Activated T-cell treated with anti-CD3 and anti-CD28 coated beads, Interleukin-2, amount 50 U/mL, for 72 hours (primary cell): ENCODE data around the gene HOXB2. TPM values are rescaled to one million over a fixed set of nuclear protein-coding genes. Genes with fewer than 3 reads are reported as not detected.
"Not testable (repeated sequence)": the region's sequence is repeated elsewhere in the genome, so short reads cannot be mapped to it uniquely, and the experiment has no call there.

Source experiments
- ATAC-seq, 2 donors: fragments of 150-1000 bp; cut with Tn5 transposase; replicated peaks in 1 of 2; 2 replicates each; pipeline ENCODE4 v1.10.0; 2021; ENCODE audit warnings: moderate library complexity in 2 of 2, mild to moderate bottlenecking in 1 of 2
- DNase-seq, 2 donors: peaks; one replicate each; pipeline ENCODE4 v3.0.0; 2021 to 2022; ENCODE audit warnings: mixed read lengths in 1 of 2
- H3K27ac Mint-ChIP-seq: one replicate; pipeline ENCODE4 v1.8.0; 2022; ENCODE audit warnings: mild to moderate bottlenecking, moderate library complexity, mixed read lengths
- H3K27me3 Mint-ChIP-seq: one replicate; pipeline ENCODE4 v1.8.0; 2022; ENCODE audit warnings: low read depth, mixed read lengths
- H3K36me3 Mint-ChIP-seq, 2 donors: one replicate each; pipeline ENCODE4 v1.8.0; 2022; ENCODE audit warnings: mixed read lengths in 2 of 2, mild to moderate bottlenecking in 1 of 2; ENCODE audit not compliant: insufficient read depth in 2 of 2
- H3K4me1 Mint-ChIP-seq: one replicate; pipeline ENCODE4 v1.8.0; 2022; ENCODE audit warnings: low read depth, mixed read lengths
- H3K4me3 Mint-ChIP-seq, 2 donors: one replicate each; pipeline ENCODE4 v1.8.0; 2022; ENCODE audit warnings: mild to moderate bottlenecking in 2 of 2, mixed read lengths in 2 of 2, moderate library complexity in 2 of 2
- H3K9me3 Mint-ChIP-seq, 2 donors: one replicate each; pipeline ENCODE4 v1.8.0; 2022; ENCODE audit warnings: mixed read lengths in 2 of 2
- total RNA-seq, 2 donors: library from RNA; stranded (reverse); gene quantifications; one replicate each; pipeline ENCODE4 v1.2.3, GENCODE V29; 2022

The HOXB2 gene
- total RNA-seq, 2 donors from 2014 or later = 18.1 to 37.7 TPM

DNA sequence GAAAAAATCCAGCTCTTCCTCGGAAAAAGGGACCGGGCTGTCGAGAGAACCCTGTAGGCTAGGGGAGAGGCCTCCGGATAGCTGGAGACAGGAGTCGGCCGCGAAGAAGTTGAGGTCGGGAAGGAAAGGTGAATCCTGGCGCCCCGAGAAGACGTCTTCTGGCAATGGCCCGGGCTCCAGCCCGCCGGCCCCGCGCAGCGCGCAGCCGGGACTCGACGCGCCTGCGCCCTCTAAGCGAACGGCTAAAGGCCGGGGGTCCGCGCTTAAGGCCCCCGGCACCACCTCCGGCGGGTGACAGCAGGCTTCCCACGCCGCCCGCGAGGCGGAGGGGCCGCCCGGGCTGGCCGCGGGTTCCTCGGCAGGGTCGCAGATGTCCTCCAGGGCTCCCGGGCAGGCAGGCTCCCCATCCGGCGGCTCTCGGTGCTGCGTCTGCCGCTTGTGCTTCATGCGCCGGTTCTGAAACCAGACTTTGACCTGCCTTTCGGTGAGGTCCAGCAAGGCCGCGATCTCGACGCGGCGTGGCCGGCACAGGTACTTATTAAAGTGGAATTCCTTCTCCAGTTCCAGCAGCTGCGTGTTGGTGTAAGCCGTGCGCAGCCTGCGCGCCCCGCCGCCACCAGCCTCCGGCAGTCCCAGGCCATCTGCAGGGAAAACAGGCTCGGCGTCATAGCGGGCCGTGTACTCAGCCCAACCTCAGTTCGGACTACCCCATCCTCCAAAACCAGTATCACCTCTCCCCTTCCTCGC, 1.6 kb downstream of the HOXB2 start:
- ATAC-seq (peak; percentile 66 to 72), DNase-seq (peak; percentile 77 to 78)
- peak overlapping the region; percentile 90 to 96 for H3K4me3 Mint-ChIP-seq
- H3K9me3 Mint-ChIP-seq = no peaks in the 10 kb centered on the region
- H3K27ac Mint-ChIP-seq = peak overlapping the region; percentile 99
- peaks cover 7% of the 10 kb centered on the region for H3K27me3 Mint-ChIP-seq
- H3K36me3 Mint-ChIP-seq = peaks cover 8 to 10% of the 10 kb centered on the region in 2 donors
- H3K4me1 Mint-ChIP-seq = peaks cover 56% of the 10 kb centered on the region

- peak overlapping the region; percentile 90 to 96 for H3K4me3 Mint-ChIP-seq
- peak overlapping the region; percentile 99 for H3K27ac Mint-ChIP-seq
- peaks cover 51% of the 10 kb centered on the region for H3K4me1 Mint-ChIP-seq
- ATAC-seq (peak in 1 of 2 donors; percentile 8), DNase-seq (no peak)
- no peaks in the 10 kb centered on the region for H3K9me3 Mint-ChIP-seq
- peaks cover 7% of the 10 kb centered on the region for H3K27me3 Mint-ChIP-seq
- H3K36me3 Mint-ChIP-seq = peaks cover 8 to 10% of the 10 kb centered on the region in 2 donors
Observed at GRCh38 chr17:48542698-48543106, 2.2 kb downstream of the HOXB2 start.

- ATAC-seq = peak in 1 of 2 donors; percentile 19
- peaks cover 46% of the 10 kb centered on the region for H3K4me1 Mint-ChIP-seq
Observed at GRCh38 chr17:48542114-48542656, 2.7 kb downstream of the HOXB2 start.

GRCh38 chr17:48541577-48542113, 3.3 kb downstream of the HOXB2 start:
- Mint-ChIP-seq H3K27ac (peak overlapping the region; percentile 98), H3K4me1 (peaks cover 46% of the 10 kb centered on the region), H3K9me3 (no peaks in the 10 kb centered on the region), H3K36me3 (peaks cover 8 to 10% of the 10 kb centered on the region in 2 donors), H3K4me3 (peak overlapping the region; percentile 90 to 96), H3K27me3 (peaks cover 10% of the 10 kb centered on the region)
- ATAC-seq (peak; percentile 20 to 30), DNase-seq (peak; percentile 35 to 59)

More at GRCh38 chr17:48542114-48542656, 2.7 kb downstream of the HOXB2 start:
- Mint-ChIP-seq H3K27me3 (peaks cover 7% of the 10 kb centered on the region), H3K9me3 (no peaks in the 10 kb centered on the region), H3K27ac (peak overlapping the region; percentile 98), H3K4me3 (peak overlapping the region; percentile 90 to 96), H3K36me3 (peaks cover 8 to 10% of the 10 kb centered on the region in 2 donors)
- DNase-seq = peak; percentile 23 to 50

DNA sequence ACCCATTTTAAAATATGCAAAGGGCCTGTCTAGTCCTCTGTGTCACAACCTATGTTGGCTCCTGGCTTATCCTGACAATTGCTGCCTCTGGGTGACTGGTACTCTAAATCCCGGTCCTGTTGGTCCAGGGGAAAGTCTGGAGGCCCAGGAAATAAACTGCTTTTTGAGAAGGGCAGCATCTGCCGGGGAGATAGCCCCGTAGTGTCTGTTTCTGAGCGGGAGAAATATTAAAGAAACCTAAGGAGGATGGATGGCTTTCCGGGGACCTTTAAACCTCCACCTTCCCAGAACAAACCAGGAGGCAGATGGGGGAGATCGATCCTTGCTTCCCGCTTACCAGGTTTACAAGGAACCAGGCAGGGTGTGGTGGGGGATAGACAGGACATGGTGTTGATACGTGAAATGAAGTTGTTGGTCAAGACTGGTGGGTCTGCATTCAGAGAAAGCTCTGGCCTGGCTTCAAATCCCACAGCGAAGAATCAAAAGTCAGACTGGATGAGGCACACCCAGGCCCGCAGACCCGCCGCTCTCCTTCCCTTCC, 3.8 kb downstream of the HOXB2 start:
- Mint-ChIP-seq H3K36me3 (peaks cover 8 to 10% of the 10 kb centered on the region in 2 donors), H3K4me3 (peak overlapping the region; percentile 90 to 96), H3K9me3 (no peaks in the 10 kb centered on the region), H3K27ac (peak overlapping the region; percentile 98), H3K4me1 (peaks cover 40% of the 10 kb centered on the region), H3K27me3 (peaks cover 12% of the 10 kb centered on the region)
- DNase-seq = no peak
- ATAC-seq = peak; percentile 3

DNA sequence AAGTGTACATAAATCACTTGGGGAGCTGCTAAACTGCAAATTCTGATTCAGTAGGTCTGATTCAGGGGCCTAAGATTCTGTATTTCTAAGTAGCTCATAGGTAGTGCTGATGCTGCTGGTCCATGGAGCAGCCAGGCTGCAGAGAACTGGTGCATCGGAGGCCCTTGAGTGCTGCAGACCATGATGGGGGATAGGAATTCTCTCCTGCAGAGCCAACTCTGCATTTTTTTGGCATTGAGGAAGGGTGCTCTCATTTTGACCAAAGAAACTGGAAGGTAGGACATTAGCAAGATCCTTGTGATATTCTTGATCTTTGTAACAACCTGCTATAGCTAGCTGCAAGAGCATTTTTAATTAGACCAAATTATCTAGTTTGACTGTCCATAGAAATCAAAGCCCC, 4.7 kb downstream of the HOXB2 start:
- peaks cover 31% of the 10 kb centered on the region for H3K4me1 Mint-ChIP-seq
- H3K36me3 Mint-ChIP-seq = peaks cover 8 to 10% of the 10 kb centered on the region in 2 donors
- peak overlapping the region; percentile 55 to 60 for H3K4me3 Mint-ChIP-seq
- peaks cover 12% of the 10 kb centered on the region for H3K27me3 Mint-ChIP-seq
- ATAC-seq = no peak
- peak overlapping the region; percentile 74 for H3K27ac Mint-ChIP-seq
- DNase-seq = no peak
- H3K9me3 Mint-ChIP-seq = no peaks in the 10 kb centered on the region

GRCh38 chr17:48539177-48539576, 5.7 kb downstream of the HOXB2 start:
- H3K4me3 Mint-ChIP-seq = no peak overlapping the region
- peaks cover 26% of the 10 kb centered on the region for H3K4me1 Mint-ChIP-seq
- no peaks in the 10 kb centered on the region for H3K9me3 Mint-ChIP-seq
- H3K27me3 Mint-ChIP-seq = peaks cover 12% of the 10 kb centered on the region
- H3K27ac Mint-ChIP-seq = no peak overlapping the region
- peaks cover 8 to 10% of the 10 kb centered on the region in 2 donors for H3K36me3 Mint-ChIP-seq
- ATAC-seq (no peak), DNase-seq (no peak)

DNA sequence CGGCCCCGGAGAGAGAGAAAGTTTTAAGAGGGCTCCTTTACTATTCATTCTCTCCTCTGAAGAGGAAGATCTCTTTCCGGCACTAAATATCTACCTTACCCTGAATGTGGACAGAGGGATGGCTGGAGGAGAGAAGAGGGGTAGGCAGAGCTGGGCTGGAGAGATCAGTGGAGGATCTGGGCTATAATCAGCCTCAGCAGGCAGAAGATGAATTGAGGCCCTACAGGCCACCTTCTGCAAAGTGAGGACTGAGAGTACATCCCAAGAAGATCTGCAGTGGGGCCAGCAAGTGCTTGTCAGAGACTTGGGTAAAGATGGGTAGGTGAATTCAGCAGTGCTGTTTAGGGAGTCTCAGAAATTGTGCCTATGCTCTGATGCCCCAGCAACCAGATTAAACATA, 7.6 kb downstream of the HOXB2 start:
- peaks cover 20% of the 10 kb centered on the region for H3K4me1 Mint-ChIP-seq
- peaks cover 12% of the 10 kb centered on the region for H3K27me3 Mint-ChIP-seq
- ATAC-seq = no peak
- H3K36me3 Mint-ChIP-seq = peaks cover 3 to 5% of the 10 kb centered on the region in 2 donors
- H3K4me3 Mint-ChIP-seq = no peak overlapping the region
- no peak overlapping the region for H3K27ac Mint-ChIP-seq
- DNase-seq = no peak
- H3K9me3 Mint-ChIP-seq = no peaks in the 10 kb centered on the region

DNA sequence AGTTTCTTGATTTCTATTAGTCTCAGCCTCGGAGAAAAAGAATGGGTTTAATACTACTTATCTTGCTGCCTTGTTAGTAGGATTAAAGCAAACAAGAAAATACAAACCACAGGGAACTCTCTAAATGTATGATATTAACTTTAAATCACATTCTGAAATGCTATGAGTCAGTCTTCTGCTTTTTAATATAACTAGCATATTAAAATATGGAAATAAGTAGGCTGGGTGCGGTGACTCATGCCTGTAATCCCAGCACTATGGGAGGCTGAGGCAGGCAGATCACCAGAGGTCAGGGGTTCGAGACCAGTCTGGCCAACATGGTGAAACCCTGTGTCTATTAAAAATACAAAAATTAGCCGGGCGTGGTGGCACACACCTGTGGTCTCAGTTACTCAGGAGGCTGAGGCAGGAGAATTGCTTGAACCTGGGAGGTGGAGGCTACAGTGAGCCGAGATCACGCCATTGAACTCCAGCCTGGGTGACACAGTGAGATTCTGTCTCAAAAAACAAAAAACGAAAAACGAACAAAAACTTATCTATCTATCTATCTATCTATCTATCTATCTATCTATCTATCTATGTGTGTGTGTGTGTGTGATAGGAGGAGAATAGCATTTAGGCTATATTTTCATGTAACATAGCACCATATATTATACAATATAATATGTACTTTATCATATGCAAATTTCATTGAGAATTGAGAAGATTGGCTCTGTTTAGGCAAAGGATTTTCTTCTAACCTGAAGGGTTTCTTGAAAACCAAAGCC, 8.9 kb downstream of the HOXB2 start:
- not testable (repeated sequence) for H3K9me3 Mint-ChIP-seq

GRCh38 chr17:48532261-48532660, 12.6 kb downstream of the HOXB2 start:
- Mint-ChIP-seq H3K27me3 (peaks cover 5% of the 10 kb centered on the region), H3K4me1 (no peaks in the 10 kb centered on the region), H3K9me3 (no peaks in the 10 kb centered on the region), H3K27ac (no peak overlapping the region), H3K4me3 (no peak overlapping the region), H3K36me3 (no peaks in the 10 kb centered on the region)
- no peak for ATAC-seq
- no peak for DNase-seq

More for the DNA sequence above, 8.9 kb downstream of the HOXB2 start:
- DNase-seq, H3K4me3 Mint-ChIP-seq, H3K27ac Mint-ChIP-seq, H3K36me3 Mint-ChIP-seq, ATAC-seq: not testable (repeated sequence)
- peaks cover 12% of the 10 kb centered on the region for H3K27me3 Mint-ChIP-seq
- peaks cover 11% of the 10 kb centered on the region for H3K4me1 Mint-ChIP-seq

- peaks cover 10% of the 10 kb centered on the region for H3K27me3 Mint-ChIP-seq
- H3K36me3 Mint-ChIP-seq = no peaks in the 10 kb centered on the region
- H3K9me3 Mint-ChIP-seq = no peaks in the 10 kb centered on the region
- DNase-seq (no peak), ATAC-seq (no peak)
- no peak within 1 kb of the TSS for H3K4me3 Mint-ChIP-seq
- H3K4me1 Mint-ChIP-seq = no peaks in the 10 kb centered on the region
- no peak within 1 kb of the TSS for H3K27ac Mint-ChIP-seq
Observed at GRCh38 chr17:48530887-48531272, 14.0 kb downstream of the HOXB2 start, which contains the start of gene HOXB1. HOXB1 (minus strand) TSS chr17:48531011; CDS start chr17:48530904, 107 bp downstream.

- no peak overlapping the region for H3K27ac Mint-ChIP-seq
- no peaks in the 10 kb centered on the region for H3K36me3 Mint-ChIP-seq
- DNase-seq = no peak
- no peak overlapping the region for H3K4me3 Mint-ChIP-seq
- H3K27me3 Mint-ChIP-seq = peaks cover 15% of the 10 kb centered on the region
- ATAC-seq = no peak
- no peaks in the 10 kb centered on the region for H3K4me1 Mint-ChIP-seq
- no peaks in the 10 kb centered on the region for H3K9me3 Mint-ChIP-seq
Observed at GRCh38 chr17:48530208-48530886, 14.6 kb downstream of the HOXB2 start.
